HG02571 (cell line): Measurements from ENCODE around the gene AKIP1.
"Not testable (repeated sequence)": the region's sequence is repeated elsewhere in the genome, so short reads cannot be mapped to it uniquely, and the experiment has no call there.

ENCODE experiments used
- ATAC-seq: cut with Tn5 transposase; IDR thresholded peaks from one replicate; pipeline ENCODE4 v1.9.1; 2021; ENCODE audit warnings: mild to moderate bottlenecking, moderate library complexity; ENCODE audit not compliant: unreplicated experiment

The AKIP1 gene

DNA sequence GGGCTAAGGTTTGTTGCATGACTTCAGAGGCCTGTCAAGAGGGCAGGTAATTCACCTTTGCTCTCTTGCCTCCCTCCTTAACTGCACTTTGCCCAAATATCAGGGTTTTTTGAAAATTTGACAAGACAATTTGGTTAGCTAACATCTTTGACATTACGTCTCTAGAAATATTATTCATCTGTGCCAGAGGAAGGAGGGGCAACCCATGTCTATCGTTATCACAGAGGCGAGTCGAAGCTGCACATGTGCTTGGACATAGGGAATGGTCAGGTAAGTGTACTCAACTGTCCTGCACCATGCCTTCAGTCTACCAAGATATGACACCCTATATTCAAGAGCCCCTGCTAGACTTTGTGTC, 3.7 kb downstream of the AKIP1 start:
- no peak for ATAC-seq

DNA sequence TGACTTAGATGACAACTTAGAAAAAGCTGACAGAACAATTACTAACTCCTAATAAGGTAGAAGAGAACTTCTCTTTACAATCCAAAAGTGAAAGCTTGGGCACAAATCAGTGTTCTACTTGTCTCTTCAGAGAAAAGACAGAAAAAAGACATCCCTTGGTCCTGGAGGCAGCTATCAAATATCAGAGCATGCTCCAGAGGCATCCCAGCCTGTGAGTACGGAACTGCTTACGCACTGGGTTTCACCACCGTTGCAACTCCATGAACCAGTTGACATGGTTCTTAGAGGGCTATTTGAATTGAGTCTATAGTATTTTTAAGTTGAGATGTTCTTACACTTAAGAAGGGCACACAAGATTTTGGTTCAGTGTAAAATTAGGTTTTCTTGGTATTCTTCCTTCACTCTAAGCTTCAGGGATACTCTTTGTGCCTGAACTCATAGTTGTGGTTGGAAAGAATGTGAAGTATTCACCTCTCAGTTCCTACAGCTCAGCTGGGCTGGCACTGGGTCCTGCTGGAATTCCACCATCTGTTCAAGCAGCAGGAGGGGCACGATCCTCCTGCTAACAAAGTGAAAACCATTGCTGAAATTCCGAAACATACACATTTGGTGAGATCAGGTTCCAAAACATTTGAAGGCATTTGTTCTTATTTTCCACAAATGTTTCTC, 6.3 kb downstream of the AKIP1 start:
- no peak for ATAC-seq

DNA sequence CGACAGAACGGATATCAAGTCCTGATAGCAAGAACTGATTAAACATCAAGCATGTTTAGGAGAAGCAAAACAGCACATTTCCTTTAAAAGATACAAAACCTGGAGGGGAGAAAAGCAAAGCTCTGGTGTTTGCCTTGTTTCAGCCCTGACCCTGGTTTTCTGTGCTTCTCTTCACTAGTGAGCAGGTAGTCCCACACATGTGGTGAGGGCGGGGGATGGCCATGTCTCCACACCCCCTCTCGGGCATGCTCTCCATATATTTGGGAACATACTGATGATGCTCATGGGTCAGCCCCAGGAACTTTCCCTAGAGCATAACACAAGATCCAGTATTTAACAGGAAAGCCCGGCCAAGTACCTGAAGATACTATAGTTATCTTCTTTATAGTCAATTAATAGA, 11.7 kb downstream of the AKIP1 start:
- ATAC-seq, result no peak

DNA sequence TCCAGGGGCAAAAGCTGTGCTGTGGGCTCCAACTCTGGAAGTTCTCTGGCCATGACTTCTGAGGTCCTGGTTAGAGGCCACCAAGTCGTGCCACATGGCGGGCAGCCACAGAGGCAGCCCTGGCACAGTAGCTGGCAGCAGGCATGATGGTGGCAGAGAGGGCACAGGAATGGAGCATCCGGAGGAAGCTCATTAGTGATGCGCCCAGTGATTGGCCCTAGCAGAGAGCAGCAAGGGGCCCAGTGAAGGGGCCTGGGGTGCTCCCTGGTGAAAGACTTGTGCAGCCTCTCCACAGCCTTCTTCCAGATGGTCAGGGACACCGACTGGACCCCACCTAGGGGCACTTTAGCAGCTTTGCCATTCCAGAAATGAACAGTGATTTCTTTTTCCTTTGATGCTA, 14.7 kb downstream of the AKIP1 start:
- no peak for ATAC-seq

DNA sequence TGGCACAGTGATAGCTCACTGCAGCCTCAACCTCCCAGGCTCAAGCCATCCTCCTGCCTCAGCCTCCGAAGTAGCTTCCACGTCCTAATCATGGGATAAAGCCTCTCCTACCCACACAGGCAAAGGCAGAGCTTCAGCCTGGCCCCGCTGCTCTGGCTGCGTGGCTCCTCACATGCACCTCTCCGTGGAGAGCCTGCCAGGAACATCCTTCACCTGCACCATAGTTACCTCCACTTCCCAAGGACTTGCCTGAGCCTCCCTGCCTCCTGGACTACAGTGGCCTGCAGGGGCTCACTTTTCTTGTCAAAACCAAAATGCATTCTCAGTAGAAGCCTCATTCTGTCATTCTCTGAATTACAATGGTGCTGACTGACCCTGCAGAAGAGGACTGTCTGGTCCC, 15.2 kb downstream of the AKIP1 start:
- no peak for ATAC-seq

DNA sequence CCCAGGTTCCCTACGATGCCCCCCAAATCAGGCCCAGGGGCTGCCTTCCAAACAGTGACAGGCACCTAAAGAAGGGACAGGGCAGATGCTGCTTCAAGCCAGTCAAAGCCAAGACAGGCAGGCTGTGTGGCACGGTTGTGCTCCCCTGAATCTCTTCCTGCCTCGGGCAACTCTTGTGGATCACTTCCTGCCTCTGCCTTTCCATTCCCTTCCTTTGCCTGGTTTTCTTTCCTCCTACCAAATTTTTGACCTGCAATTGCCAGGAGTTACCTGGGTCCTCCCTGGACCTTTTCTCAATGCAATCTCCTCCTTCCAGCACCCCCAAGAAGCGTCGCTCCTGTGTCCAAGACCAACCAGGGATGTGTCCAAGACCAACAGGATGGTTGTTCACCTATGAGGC, 16.2 kb downstream of the AKIP1 start:
- ATAC-seq, result no peak

DNA sequence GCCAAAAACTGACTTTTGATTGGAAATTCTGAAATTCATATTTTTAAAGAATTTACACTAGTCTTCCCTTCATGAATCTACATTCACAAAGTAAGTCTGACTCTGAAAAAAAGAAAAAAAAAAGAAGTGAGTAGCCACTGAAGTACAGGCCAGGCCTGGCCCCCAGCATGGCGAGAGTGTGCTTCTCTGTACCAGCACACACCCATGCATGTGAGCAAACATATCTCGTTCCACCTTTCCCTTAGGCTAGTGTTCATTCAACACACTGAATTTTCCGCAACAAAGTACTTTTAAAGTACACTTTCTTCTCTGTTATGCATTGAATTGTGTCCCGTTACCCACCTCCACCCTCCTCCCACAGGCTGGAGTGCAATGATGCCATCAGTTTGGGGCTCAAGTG, 17.2 kb downstream of the AKIP1 start:
- no peak for ATAC-seq

DNA sequence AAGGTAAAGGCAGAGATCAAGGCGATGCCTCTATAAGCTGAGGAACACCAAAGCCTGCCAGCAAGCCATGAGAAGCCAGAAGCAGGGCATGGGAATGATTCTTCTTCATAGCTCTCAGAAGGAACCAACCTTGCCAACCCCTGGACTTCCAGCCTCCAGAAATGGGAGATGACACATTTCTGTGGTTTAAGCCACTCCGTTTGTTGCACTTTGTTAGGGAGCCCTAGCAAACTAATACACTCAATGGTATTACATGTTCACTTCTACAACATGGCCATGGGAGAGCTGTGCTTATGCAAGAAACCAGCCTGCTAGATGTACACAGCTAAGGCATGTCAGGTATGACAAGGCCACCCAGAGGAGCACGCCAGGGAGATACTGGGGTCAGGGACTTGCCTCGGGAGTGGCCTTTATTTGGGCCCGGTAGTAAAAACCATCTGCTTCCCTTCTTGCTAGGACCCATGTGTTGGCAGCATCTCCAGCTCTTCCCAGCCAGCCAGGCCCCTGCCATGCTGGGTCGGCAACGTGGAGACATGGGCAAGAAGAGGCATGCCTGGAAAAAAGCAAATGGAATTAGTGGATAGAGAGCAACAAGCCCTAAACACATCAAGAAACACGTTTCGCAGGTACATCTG, 18.1 kb downstream of the AKIP1 start:
- ATAC-seq, result no peak

DNA sequence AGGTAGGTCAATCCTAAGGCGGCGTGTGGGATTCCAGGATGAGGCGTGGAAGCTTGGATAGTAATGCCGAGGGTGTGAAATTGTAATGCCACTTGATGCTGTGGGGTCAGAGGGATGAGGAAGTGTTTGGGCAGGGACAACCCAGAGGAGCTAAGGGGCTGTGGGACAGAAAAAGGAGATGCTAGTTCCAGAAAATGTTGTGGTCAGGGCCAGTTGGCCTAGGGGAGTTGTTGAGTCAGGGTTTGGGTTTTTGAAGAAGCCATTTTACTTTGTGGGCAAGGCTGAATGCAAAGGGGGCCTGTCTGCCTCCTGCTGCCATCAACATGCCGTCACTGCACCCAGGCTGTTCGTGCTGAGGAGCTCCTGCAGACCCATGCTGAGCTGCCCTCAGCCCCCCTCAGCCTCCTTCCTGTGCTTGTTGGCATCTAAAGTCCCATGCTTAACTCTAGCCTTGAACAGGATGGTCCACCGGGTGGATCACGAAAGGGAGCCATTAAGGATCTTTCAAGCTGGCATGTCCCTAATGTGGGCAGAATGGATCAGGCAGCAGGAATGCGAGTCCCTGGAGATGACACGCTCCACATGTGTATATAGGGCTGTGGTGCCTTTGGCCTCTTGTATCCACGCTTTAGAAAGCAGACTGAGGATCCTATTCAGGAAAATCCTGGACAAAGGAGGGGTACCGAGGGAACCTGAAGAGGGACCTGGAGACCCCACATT, 19.6 kb downstream of the AKIP1 start:
- ATAC-seq, result no peak

DNA sequence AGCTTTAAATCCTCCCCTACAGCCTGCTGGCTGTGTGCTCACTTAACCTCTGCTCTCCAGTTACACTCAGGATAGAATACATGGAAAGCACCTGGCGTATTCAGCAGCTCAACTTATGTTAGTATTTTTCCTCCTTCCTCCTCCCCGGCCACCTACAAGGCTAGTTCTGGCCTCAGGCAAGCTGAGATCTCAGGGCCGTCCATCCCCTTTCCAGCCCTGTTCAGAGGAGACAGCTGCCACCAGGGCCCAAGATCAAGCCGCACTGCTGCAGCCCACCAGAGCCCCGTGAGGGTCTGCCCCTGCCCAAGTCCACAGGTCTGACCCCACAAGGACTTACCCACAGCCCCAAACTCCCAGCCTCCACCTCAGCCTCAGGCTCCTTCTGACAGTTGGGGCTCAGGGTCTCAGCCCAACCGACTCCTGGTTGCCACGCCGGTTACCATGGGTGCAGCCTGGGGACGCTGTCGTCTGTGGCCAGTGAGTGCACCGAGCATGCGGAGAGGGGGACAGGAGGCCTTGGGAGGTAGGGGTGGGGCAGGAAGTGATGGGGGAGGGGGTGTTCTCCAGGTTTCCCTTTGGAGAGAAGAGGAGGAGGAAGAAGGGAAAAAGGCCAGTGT, 21.7 kb downstream of the AKIP1 start, which contains the start of gene C11orf16:
Gene C11orf16 (minus strand): TSS at position 384 of the 617 bp plus-strand sequence. CDS start 639 bp downstream, outside the sequence.
- no peak for ATAC-seq

DNA sequence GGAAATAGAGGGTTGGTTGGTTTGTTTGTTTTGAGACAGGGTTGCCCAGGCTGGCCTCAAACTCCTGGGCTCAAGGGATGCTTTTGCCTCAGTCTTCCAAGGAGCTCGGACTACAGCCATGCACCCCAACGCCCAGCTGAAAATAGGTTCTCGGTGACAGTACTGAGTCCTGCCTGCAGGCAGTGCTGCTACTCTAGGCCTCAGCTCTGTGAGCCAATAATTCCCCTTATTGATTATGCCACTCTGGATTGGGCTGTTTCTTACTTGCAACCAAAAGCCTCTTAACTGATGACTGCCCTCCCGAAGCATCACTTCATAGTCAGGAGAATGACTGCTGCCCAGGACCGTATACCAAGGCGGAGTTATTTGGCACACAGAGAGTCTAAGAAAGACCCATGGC, 22.9 kb downstream of the AKIP1 start:
- no peak for ATAC-seq

DNA sequence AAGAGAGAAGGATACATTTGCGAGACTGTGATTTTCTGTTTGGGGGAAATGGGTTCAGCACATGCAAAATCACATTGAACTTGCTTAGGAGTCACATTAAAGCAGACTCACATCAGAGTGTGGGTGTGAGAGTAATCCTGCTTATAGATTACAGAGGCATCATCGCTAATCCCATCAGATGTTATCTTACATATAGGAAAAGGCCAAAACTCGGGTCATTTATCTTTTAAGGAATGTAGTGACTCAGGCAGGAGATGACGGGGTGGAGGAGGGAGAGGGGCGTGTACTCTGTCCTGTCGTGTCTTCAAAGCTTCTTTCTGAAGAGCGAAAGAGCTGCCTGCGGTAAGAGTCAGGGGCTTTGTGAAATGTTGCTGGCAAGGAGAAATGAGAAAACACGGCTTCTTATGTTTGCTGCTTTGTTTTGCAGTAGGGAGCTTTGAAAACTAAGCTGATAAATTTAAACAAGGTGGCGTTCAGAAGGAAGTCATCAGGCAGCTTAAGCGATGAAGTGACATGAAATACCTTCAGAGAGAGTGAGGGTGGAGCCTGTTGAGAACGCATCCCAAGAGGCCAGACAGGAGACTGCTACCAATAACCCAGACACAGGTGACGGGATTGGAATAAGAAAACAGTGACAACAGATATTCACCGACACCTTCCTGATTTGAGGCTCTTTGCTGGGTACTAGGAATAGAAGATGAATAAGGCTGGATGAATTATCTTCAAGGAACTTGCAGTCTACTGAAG, 23.9 kb downstream of the AKIP1 start:
- ATAC-seq, result no peak

DNA sequence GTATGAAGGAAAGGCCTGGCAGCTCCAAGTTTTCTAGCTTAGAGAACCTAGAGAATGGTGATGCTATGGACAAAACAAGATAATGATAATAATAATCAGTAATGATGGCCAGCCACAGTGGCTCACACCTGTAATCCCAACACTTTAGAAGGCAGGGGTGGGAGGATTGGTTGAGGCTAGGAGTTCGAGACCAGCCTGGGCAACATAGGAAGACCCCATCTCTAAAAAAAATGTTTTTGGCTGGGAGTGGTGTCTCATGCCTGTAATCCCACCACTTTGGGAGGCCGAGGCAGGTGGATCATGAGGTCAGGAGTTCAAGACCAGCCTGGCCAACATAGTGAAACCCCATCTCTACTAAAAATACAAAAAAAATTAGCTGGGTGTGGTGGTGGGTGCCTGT, 24.8 kb downstream of the AKIP1 start:
- not testable (repeated sequence) for ATAC-seq

DNA sequence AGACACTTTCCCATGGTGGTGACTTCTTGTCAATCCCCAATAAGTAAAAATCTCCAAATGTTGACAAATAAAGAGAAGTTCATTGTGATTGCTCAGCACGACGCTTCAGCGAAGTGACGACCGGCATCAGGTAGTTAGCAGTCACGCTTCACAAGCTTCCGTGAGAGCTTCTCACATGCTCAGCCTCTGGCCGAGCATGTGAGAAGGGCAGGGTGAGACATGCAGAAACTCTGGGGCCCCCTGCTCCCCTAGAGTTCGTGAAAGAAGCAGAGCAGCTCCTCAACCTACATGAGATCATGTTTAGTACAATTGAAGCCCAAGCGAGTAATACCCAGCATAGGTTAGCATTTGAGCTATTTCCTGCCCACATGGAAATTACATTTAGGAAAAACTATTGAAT, 26.2 kb downstream of the AKIP1 start:
- no peak for ATAC-seq

DNA sequence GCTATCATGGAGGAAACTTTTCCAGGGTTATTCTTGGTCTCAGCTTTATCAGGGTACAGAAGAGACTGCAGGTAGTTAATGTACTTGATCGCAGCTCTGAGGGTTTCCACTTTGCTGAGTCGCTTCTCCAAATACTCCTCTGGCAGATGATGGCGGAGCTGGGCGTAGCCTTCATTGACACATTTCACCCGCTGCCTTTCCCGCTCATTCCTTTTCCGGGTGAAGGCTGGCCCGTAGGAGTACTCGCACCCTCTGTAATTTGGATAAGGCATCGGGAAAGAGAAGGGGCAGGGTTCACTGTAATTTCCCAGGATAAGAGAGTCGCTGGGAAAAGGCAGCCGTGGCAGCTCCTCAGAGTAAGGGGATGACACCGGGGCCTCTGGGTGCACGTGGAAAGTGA, 26.7 kb downstream of the AKIP1 start:
- ATAC-seq, result no peak

DNA sequence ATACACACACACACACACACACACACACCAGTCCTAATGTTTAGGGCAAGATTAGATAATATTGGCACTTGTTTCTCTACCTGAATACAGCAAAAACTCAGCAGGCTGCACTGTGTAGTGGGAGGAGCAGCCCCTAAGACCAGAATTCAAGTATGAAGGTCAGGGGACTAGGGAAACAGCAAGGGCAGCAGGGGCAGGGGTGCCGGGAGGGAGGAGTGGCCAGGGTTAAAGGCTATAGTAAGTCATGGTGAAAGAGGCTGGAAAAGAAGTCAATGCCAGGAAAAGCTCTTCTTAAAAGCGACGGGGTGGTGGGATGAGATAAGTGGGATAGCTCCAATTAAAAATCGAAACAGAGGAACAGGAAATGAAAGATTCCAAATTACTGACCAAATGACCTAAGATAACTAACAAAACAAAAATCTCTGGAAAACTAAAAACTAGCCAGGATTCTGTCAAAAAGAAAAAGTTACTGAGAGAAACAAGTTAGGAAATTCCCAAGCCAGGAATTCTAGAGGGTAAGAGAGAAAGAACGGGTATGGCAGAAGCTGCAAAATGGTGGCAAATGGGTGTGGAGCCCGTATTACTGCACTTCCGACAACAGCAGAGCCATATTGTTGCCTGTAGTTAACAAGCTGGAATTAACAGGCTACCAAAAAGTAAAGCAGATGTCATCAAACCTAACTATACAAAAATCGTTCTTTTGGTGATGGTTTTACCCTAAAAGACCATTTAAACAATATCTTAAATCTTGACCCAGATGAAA, 30.5 kb downstream of the AKIP1 start:
- no peak for ATAC-seq

DNA sequence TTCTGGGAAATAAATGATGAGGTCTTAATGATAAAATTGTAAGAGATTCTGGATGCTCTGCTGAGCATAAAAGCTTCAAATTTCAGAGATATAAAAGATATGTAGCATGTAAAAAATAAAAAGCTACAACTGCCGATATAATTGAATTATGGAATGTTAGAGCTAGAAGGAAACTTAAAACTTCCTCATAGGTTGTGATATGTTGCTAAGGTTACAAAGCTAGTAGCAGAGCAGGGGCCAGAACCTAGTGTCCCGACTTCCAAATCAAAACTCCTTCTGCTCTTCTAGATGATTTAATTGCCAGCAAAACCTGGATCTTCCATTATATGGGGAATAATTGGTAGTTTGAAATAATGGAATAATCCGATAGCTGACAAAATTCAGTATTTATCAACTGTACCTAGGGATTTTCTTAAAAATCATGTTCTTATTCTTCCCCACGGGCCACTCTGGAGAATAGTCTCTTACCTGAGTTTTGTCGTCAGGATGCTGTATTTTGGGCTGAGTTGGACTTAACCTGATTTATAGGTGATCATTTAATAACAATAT, 31.6 kb downstream of the AKIP1 start, which contains the start of gene ASCL3:
Gene ASCL3 (minus strand): TSS at position 499 of the 549 bp plus-strand sequence. CDS start 4,855 bp downstream, outside the sequence.
- no peak for ATAC-seq

DNA sequence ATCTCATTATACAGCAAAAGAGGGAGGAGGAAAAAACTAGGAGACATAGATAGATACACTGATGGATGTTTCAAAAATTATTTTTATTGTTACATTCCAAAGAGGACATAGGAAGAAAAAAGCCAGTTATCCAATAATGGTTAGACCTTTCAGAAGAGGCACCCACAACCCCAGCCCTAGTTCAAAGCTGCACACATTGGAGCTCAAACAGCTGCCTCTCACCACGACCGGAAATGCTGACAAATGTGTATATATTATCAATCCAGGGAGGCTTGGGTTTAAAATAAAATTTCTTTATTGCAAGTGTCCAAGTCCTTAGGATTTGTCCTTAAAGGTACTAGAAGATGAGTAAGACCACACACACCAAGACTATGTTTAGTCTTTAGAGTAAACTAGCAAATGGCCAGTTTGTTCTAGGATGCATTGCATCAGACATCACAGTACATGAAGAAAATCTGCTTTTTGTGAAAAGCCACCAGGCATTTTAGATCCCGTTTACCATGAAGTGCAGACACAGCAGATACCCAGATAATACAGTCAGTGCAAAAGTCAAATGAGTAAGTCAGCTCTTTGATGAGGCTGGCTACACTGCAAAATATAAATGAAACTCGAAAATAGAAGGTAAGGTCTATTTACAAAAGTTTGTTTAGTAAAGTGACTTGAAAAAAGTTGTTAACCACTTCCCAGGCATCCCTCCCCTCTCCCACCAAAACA, 36.4 kb downstream of the AKIP1 start:
- ATAC-seq, result no peak

DNA sequence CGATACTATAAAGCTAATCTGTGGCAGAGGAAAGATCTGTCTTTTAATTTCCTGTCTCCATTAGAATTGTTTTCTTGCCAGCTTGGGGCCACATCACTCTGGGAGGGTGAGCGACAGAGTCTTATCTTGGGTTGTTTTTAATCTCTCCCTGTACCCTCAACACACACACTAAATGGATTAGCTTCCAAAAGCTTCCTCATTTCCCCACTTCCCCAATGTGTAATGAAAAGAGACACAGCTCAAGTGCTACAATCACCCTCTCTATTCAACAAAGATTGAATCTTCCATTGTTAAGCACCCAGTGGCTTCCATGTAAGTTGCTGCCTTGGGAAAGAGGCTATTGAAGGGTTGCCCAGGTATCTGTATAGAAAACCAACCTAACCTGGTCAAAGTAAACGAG, 37.9 kb downstream of the AKIP1 start:
- no peak for ATAC-seq
